GM19193 (cell line): ENCODE data around the gene TAPBPL.

Experiments
- POLR2A ChIP-seq: IDR thresholded peaks from 4 replicates; pipeline ENCODE4 v1.6.1; 2011; ENCODE audit not compliant: insufficient read depth, insufficient read length; ENCODE audit errors: extremely low read depth

The TAPBPL gene

GRCh38 chr12:6450869-6451347 is 934 bp upstream of the TAPBPL start:
- no peak for TF ChIP-seq POLR2A

DNA sequence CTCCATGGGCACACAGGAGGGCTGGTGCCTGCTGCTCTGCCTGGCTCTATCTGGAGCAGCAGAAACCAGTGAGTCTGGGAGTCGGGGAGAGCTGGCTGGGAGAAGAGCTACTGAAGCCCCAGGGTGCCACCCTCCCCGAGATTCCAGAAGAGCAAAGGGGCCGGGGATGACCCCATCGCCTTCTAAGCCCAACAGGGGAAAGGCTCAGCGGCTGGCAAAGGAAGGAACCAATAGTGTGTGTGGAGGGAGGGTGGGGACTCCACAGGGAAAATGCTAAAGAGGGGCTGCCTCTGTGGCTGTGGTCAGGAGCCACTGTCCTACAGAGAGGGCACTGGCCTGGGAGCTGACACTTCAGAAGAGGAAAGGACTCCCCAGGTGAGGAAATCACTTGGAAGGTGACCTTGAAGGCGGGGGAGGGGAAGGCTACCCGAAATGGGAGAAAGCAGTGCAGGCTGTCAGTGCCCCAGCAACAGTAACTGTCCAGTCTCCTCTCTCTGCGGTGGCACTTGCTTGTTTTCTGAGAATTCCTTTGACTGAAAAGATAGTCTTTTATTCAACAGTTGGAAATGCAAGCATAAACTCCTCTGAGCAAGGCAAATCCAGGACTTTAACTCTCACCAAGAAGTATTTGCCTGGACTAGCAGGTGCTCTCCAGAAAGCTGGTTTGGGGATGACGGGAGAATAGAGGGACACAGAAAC is 552 bp downstream of the TAPBPL start:
- TF ChIP-seq POLR2A: no peak

- peak; percentile 27 for TF ChIP-seq POLR2A
These were observed 1.2 kb downstream of the TAPBPL start for GRCh38 chr12:6452944-6453630.

DNA sequence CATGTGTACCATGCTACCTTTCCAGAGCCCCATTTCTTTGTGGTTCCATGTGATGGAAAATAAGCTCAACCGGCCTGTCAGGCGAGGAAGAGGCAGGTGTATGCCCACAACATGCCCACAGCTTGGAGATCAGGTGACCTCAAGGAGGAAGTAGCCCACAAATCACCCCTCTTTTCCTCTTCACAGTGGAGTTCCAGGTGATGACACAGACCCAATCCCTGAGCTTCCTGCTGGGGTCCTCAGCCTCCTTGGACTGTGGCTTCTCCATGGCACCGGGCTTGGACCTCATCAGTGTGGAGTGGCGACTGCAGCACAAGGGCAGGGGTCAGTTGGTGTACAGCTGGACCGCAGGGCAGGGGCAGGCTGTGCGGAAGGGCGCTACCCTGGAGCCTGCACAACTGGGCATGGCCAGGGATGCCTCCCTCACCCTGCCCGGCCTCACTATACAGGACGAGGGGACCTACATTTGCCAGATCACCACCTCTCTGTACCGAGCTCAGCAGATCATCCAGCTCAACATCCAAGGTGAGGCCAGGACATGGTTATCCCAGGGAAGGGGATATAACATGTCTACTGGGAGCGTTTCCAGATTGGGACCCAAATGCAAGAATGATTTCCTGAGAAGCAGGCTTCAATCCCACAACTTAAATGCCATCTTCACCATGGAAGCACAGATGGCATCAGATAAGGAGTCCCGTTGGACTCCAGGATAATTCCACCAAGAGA is 5.5 kb downstream of the TAPBPL start:
- peak; percentile 25 for TF ChIP-seq POLR2A

GRCh38 chr12:6458281-6459003 is 6.6 kb downstream of the TAPBPL start:
- TF ChIP-seq POLR2A: no peak

GRCh38 chr12:6459004-6459337 is 7.1 kb downstream of the TAPBPL start:
- no peak for TF ChIP-seq POLR2A

- TF ChIP-seq POLR2A: no peak
These were observed 9.0 kb downstream of the TAPBPL start for GRCh38 chr12:6460751-6461371.

GRCh38 chr12:6461401-6462233 is 9.8 kb downstream of the TAPBPL start:
- peak; percentile 62 for TF ChIP-seq POLR2A

DNA sequence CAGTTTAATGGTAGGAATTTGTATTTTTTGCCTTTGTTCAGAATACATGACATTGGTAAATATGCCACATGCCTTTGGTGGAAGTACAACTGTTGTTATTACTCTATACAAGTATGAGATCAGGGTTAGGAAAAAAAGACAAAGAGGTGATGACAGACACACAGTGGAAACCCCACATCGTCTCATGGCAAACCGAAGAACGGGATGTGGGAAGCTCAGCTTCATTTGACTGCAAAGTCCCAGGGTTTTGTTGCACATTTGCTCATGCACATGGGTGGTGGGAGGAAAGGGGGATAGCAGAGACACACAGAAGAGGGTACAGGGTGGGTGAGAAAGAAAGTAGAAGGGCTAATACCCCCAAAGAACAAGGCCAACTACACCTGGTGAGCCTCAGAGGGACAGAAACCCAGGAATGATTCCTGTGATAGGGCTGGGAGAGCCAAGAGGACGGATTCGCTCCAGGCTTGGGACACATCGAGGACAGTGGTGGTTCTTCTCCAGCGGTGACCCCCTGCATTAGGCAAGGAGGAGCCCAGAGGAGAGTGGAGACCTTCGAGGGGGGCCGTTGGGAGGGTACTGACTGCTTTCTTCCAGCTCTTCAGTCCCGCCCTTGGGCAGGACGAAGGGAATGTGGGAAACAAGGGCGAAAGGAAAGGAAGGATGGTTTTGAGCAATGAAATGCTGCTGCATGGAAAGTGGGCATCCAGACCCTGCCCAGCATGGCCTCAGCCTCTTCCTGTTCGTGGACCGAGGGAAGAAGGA is 10.6 kb downstream of the TAPBPL start:
- TF ChIP-seq POLR2A: peak; percentile 16

- TF ChIP-seq POLR2A: no peak
These were observed 11.4 kb downstream of the TAPBPL start for GRCh38 chr12:6463216-6463615.

DNA sequence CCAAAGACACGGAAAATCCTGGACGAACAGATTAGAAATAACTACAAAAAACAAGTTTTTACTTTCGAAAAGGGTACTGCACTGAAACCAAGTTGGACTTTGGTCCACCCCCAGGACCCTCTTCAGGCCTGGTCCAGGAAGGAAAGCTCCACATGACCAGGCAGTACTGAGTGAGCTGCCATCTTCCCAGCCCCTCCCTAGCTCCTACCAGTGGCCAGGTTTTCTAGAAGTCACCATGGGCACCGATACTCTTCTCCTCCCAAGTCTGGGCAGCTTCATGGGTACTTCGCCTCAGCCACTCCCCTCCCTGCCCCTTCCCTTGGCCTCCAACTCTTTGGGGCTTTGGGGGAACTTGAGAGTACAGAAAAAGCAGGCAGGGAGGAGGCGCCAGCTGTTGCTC is 12.0 kb downstream of the TAPBPL start:
- TF ChIP-seq POLR2A: no peak

- no peak for TF ChIP-seq POLR2A
These were observed 12.7 kb downstream of the TAPBPL start for GRCh38 chr12:6464531-6464930.
